Effector memory CD8-positive, alpha-beta T cell (primary cell): ENCODE measurements around the gene SLC22A4.

Experiments used
- ATAC-seq: fragments of 150-1000 bp; cut with Tn5 transposase; replicated peaks from 2 replicates; pipeline ENCODE4 v1.10.0; 2021; ENCODE audit warnings: mild to moderate bottlenecking, moderate library complexity
- DNase-seq, 3 experiments: peaks; one replicate each; pipeline ENCODE4 v3.0.0; 2021
- H3K27ac Mint-ChIP-seq, 2 donors: one replicate each; pipeline ENCODE4 v1.8.0; 2022; ENCODE audit warnings: mild to moderate bottlenecking in 2 of 2, mixed read lengths in 2 of 2, moderate library complexity in 2 of 2
- H3K27me3 Mint-ChIP-seq, 2 donors: one replicate each; pipeline ENCODE4 v1.8.0; 2022; ENCODE audit warnings: mixed read lengths in 2 of 2
- H3K36me3 Mint-ChIP-seq: one replicate; pipeline ENCODE4 v1.8.0; 2022; ENCODE audit warnings: mild to moderate bottlenecking, moderate library complexity, mixed read lengths; ENCODE audit not compliant: insufficient read depth
- H3K4me1 Mint-ChIP-seq, 2 donors: one replicate each; pipeline ENCODE4 v1.8.0; 2022; ENCODE audit warnings: low read depth in 2 of 2, mixed read lengths in 2 of 2
- H3K4me3 Mint-ChIP-seq, 2 donors: one replicate each; pipeline ENCODE4 v1.8.0; 2022; ENCODE audit warnings: mild to moderate bottlenecking in 2 of 2, mixed read lengths in 2 of 2, moderate library complexity in 2 of 2
- H3K9me3 Mint-ChIP-seq, 2 donors: one replicate each; pipeline ENCODE4 v1.8.0; 2022; ENCODE audit warnings: mixed read lengths in 2 of 2
- total RNA-seq, 9 experiments: gene quantifications; one replicate each; lab custom pipeline; 2026; lab: John Stamatoyannopoulos, UW

SLC22A4 gene
- 0 to 2.3 (median 1.4) reads per million in 9 experiments for total RNA-seq

GRCh38 chr5:132293992-132294727 is at the start of gene SLC22A4:
TSS of gene SLC22A4 (plus strand) at chr5:132294394. CDS start at chr5:132294617, 223 bp downstream.
- ATAC-seq = peak; percentile 79
- Mint-ChIP-seq H3K9me3 (no peaks in the 10 kb centered on the region), H3K4me3 (peak within 1 kb of the TSS; percentile 95 to 98), H3K27ac (peak within 1 kb of the TSS; percentile 22 to 83), H3K36me3 (no peaks in the 10 kb centered on the region), H3K27me3 (peaks cover 1 to 25% of the 10 kb centered on the region in 2 donors), H3K4me1 (peaks cover 13 to 17% of the 10 kb centered on the region in 2 donors)
- DNase-seq = peak; percentile 57 to 70 (median 61)

- Mint-ChIP-seq H3K27ac (no peak overlapping the region), H3K4me3 (no peak overlapping the region), H3K9me3 (peaks cover 12 to 13% of the 10 kb centered on the region in 2 donors), H3K4me1 (no peaks in the 10 kb centered on the region), H3K36me3 (no peaks in the 10 kb centered on the region), H3K27me3 (peaks cover 11 to 27% of the 10 kb centered on the region in 2 donors)
- ATAC-seq = no peak
- no peak for DNase-seq
Measured at GRCh38 chr5:132245593-132245992, 48.6 kb upstream of the SLC22A4 start.

GRCh38 chr5:132246806-132247205 is 47.4 kb upstream of the SLC22A4 start:
- no peak overlapping the region for H3K4me3 Mint-ChIP-seq
- H3K4me1 Mint-ChIP-seq = no peaks in the 10 kb centered on the region
- ATAC-seq (no peak), DNase-seq (no peak)
- peaks cover 12 to 13% of the 10 kb centered on the region in 2 donors for H3K9me3 Mint-ChIP-seq
- peaks cover 20 to 31% of the 10 kb centered on the region in 2 donors for H3K27me3 Mint-ChIP-seq
- H3K27ac Mint-ChIP-seq = no peak overlapping the region
- peaks cover 3% of the 10 kb centered on the region for H3K36me3 Mint-ChIP-seq

GRCh38 chr5:132250547-132250946 is 43.6 kb upstream of the SLC22A4 start:
- Mint-ChIP-seq H3K4me3 (no peak overlapping the region), H3K27me3 (peaks cover 11 to 20% of the 10 kb centered on the region in 2 donors), H3K9me3 (peaks cover 6% of the 10 kb centered on the region in 2 donors), H3K4me1 (no peaks in the 10 kb centered on the region), H3K36me3 (peaks cover 3% of the 10 kb centered on the region), H3K27ac (no peak overlapping the region)
- ATAC-seq (no peak), DNase-seq (no peak)

GRCh38 chr5:132251220-132251725 is 42.9 kb upstream of the SLC22A4 start:
- Mint-ChIP-seq H3K27me3 (peaks cover 9 to 28% of the 10 kb centered on the region in 2 donors), H3K27ac (no peak overlapping the region), H3K36me3 (peaks cover 3% of the 10 kb centered on the region), H3K4me3 (no peak overlapping the region), H3K9me3 (peaks cover 0 to 2% of the 10 kb centered on the region in 2 donors), H3K4me1 (no peaks in the 10 kb centered on the region)
- ATAC-seq = no peak
- no peak for DNase-seq

GRCh38 chr5:132253008-132253441 is 41.2 kb upstream of the SLC22A4 start:
- DNase-seq = no peak
- no peak for ATAC-seq
- no peaks in the 10 kb centered on the region for H3K4me1 Mint-ChIP-seq
- no peak overlapping the region for H3K4me3 Mint-ChIP-seq
- H3K27ac Mint-ChIP-seq = no peak overlapping the region
- H3K9me3 Mint-ChIP-seq = no peaks in the 10 kb centered on the region
- H3K27me3 Mint-ChIP-seq = peaks cover 19 to 39% of the 10 kb centered on the region in 2 donors
- H3K36me3 Mint-ChIP-seq = peaks cover 3% of the 10 kb centered on the region

GRCh38 chr5:132253452-132254320 is 40.5 kb upstream of the SLC22A4 start:
- H3K9me3 Mint-ChIP-seq = no peaks in the 10 kb centered on the region
- ATAC-seq = no peak
- no peak for DNase-seq
- H3K36me3 Mint-ChIP-seq = peaks cover 3% of the 10 kb centered on the region
- H3K27ac Mint-ChIP-seq = no peak overlapping the region
- no peak overlapping the region for H3K4me3 Mint-ChIP-seq
- H3K27me3 Mint-ChIP-seq = peaks cover 19 to 46% of the 10 kb centered on the region in 2 donors
- no peaks in the 10 kb centered on the region for H3K4me1 Mint-ChIP-seq

- H3K36me3 Mint-ChIP-seq = peaks cover 3% of the 10 kb centered on the region
Measured at GRCh38 chr5:132254321-132254977, 39.7 kb upstream of the SLC22A4 start.

GRCh38 chr5:132256086-132256782 is 38.0 kb upstream of the SLC22A4 start:
- Mint-ChIP-seq H3K4me3 (peak overlapping the region in 1 of 2 donors; percentile 36), H3K27me3 (peaks cover 13 to 41% of the 10 kb centered on the region in 2 donors), H3K36me3 (peaks cover 1% of the 10 kb centered on the region), H3K27ac (no peak overlapping the region), H3K9me3 (no peaks in the 10 kb centered on the region), H3K4me1 (no peaks in the 10 kb centered on the region)
- DNase-seq (no peak), ATAC-seq (no peak)

More at GRCh38 chr5:132254321-132254977, 39.7 kb upstream of the SLC22A4 start:
- DNase-seq (no peak), ATAC-seq (no peak)
- H3K27me3 Mint-ChIP-seq = peaks cover 19 to 49% of the 10 kb centered on the region in 2 donors
- peak overlapping the region in 1 of 2 donors; percentile 12 for H3K27ac Mint-ChIP-seq
- H3K4me1 Mint-ChIP-seq = no peaks in the 10 kb centered on the region
- no peak overlapping the region for H3K4me3 Mint-ChIP-seq
- no peaks in the 10 kb centered on the region for H3K9me3 Mint-ChIP-seq

GRCh38 chr5:132256783-132257130 is 37.4 kb upstream of the SLC22A4 start:
- H3K4me1 Mint-ChIP-seq = no peaks in the 10 kb centered on the region

GRCh38 chr5:132257131-132258101 is 36.8 kb upstream of the SLC22A4 start, which contains the start of gene PDLIM4:
TSS of gene PDLIM4 (plus strand) at chr5:132257696. CDS start at chr5:132257735, 39 bp downstream.
- Mint-ChIP-seq H3K36me3 (no peaks in the 10 kb centered on the region), H3K27ac (no peak within 1 kb of the TSS), H3K4me3 (peak within 1 kb of the TSS; percentile 26 to 36), H3K4me1 (no peaks in the 10 kb centered on the region), H3K9me3 (no peaks in the 10 kb centered on the region), H3K27me3 (peaks cover 13 to 39% of the 10 kb centered on the region in 2 donors)
- no peak for DNase-seq
- no peak for ATAC-seq

More at GRCh38 chr5:132256783-132257130, 37.4 kb upstream of the SLC22A4 start:
- ATAC-seq = no peak
- Mint-ChIP-seq H3K27ac (no peak overlapping the region), H3K36me3 (no peaks in the 10 kb centered on the region), H3K4me3 (peak overlapping the region in 1 of 2 donors; percentile 36), H3K9me3 (no peaks in the 10 kb centered on the region), H3K27me3 (peaks cover 13 to 39% of the 10 kb centered on the region in 2 donors)
- DNase-seq = no peak
